ENCODE data around the gene SSBP1.

SSBP1 gene

GRCh38 chr7:141698247-141699015, 39.7 kb upstream of the SSBP1 start:
- TF ChIP-seq POLR2AphosphoS5 (IDR thresholded peaks at IDR 0.05; ENCODE audit: low read depth, low read length) (no peak), TAF1 (IDR thresholded peaks at IDR 0.05; ENCODE audit: low read depth, low read length) (no peak), POLR2A (IDR thresholded peaks at IDR 0.05; ENCODE audit: low read depth, low read length) (no peak), PAX5 (IDR thresholded peaks at IDR 0.05; ENCODE audit: insufficient read depth, low read length, severe bottlenecking) (no peak), POU2F2 (IDR thresholded peaks at IDR 0.05; ENCODE audit: low read depth, low read length) (no peak), SPI1 (IDR thresholded peaks at IDR 0.05; ENCODE audit: low read depth, low read length) (no peak)
- peak; percentile 50 for FAIRE-seq
- DNase-seq (ENCODE audit: insufficient read length, low spot score) = no peak

- TF ChIP-seq TAF1 (IDR thresholded peaks at IDR 0.05; ENCODE audit: low read depth, low read length) (no peak), POLR2A (IDR thresholded peaks at IDR 0.05; ENCODE audit: low read depth, low read length) (no peak), POLR2AphosphoS5 (IDR thresholded peaks at IDR 0.05; ENCODE audit: low read depth, low read length) (no peak), POU2F2 (IDR thresholded peaks at IDR 0.05; ENCODE audit: low read depth, low read length) (no peak), SPI1 (IDR thresholded peaks at IDR 0.05; ENCODE audit: low read depth, low read length) (no peak), PAX5 (IDR thresholded peaks at IDR 0.05; ENCODE audit: insufficient read depth, low read length, severe bottlenecking) (no peak)
- FAIRE-seq (no peak), DNase-seq (ENCODE audit: insufficient read length, low spot score) (no peak)
Measured at GRCh38 chr7:141699860-141700259, 38.3 kb upstream of the SSBP1 start.

- TF ChIP-seq SPI1 (IDR thresholded peaks at IDR 0.05; ENCODE audit: low read depth, low read length) = no peak
- TF ChIP-seq POLR2AphosphoS5 (IDR thresholded peaks at IDR 0.05; ENCODE audit: low read depth, low read length) = no peak
- no peak for TF ChIP-seq PAX5 (IDR thresholded peaks at IDR 0.05; ENCODE audit: insufficient read depth, low read length, severe bottlenecking)
- TF ChIP-seq TAF1 (IDR thresholded peaks at IDR 0.05; ENCODE audit: low read depth, low read length) = no peak
- no peak for TF ChIP-seq POLR2A (IDR thresholded peaks at IDR 0.05; ENCODE audit: low read depth, low read length)
- no peak for TF ChIP-seq POU2F2 (IDR thresholded peaks at IDR 0.05; ENCODE audit: low read depth, low read length)
- FAIRE-seq (peak; percentile 61), DNase-seq (ENCODE audit: insufficient read length, low spot score) (no peak)
Measured at GRCh38 chr7:141700296-141700847, 37.8 kb upstream of the SSBP1 start.

GRCh38 chr7:141700848-141701371, 37.2 kb upstream of the SSBP1 start:
- DNase-seq (ENCODE audit: insufficient read length, low spot score) (no peak), FAIRE-seq (no peak)
- TF ChIP-seq POLR2A (IDR thresholded peaks at IDR 0.05; ENCODE audit: low read depth, low read length) (no peak), PAX5 (IDR thresholded peaks at IDR 0.05; ENCODE audit: insufficient read depth, low read length, severe bottlenecking) (no peak), TAF1 (IDR thresholded peaks at IDR 0.05; ENCODE audit: low read depth, low read length) (no peak), POU2F2 (IDR thresholded peaks at IDR 0.05; ENCODE audit: low read depth, low read length) (no peak), POLR2AphosphoS5 (IDR thresholded peaks at IDR 0.05; ENCODE audit: low read depth, low read length) (no peak), SPI1 (IDR thresholded peaks at IDR 0.05; ENCODE audit: low read depth, low read length) (no peak)

GRCh38 chr7:141701489-141702046, 36.6 kb upstream of the SSBP1 start:
- FAIRE-seq (peak; percentile 89), DNase-seq (ENCODE audit: insufficient read length, low spot score) (peak; percentile 70)
- TF ChIP-seq TAF1 (IDR thresholded peaks at IDR 0.05; ENCODE audit: low read depth, low read length) (peak; percentile 35; the same call in 1 of the 2 replicates), POLR2A (IDR thresholded peaks at IDR 0.05; ENCODE audit: low read depth, low read length) (peak; percentile 45; the same call in 1 of the 2 replicates), POLR2AphosphoS5 (IDR thresholded peaks at IDR 0.05; ENCODE audit: low read depth, low read length) (no peak), SPI1 (IDR thresholded peaks at IDR 0.05; ENCODE audit: low read depth, low read length) (no peak), POU2F2 (IDR thresholded peaks at IDR 0.05; ENCODE audit: low read depth, low read length) (no peak), PAX5 (IDR thresholded peaks at IDR 0.05; ENCODE audit: insufficient read depth, low read length, severe bottlenecking) (no peak)

- peak; percentile 78 for FAIRE-seq
- TF ChIP-seq POLR2A (IDR thresholded peaks at IDR 0.05; ENCODE audit: low read depth, low read length) = no peak
- no peak for TF ChIP-seq TAF1 (IDR thresholded peaks at IDR 0.05; ENCODE audit: low read depth, low read length)
- no peak for TF ChIP-seq POU2F2 (IDR thresholded peaks at IDR 0.05; ENCODE audit: low read depth, low read length)
- no peak for TF ChIP-seq POLR2AphosphoS5 (IDR thresholded peaks at IDR 0.05; ENCODE audit: low read depth, low read length)
- TF ChIP-seq PAX5 (IDR thresholded peaks at IDR 0.05; ENCODE audit: insufficient read depth, low read length, severe bottlenecking) = no peak
- TF ChIP-seq SPI1 (IDR thresholded peaks at IDR 0.05; ENCODE audit: low read depth, low read length) = no peak
Measured at GRCh38 chr7:141702047-141702567, 36.1 kb upstream of the SSBP1 start, which contains the start of gene DENND11. TSS of gene DENND11 (minus strand) at chr7:141702166. CDS start at chr7:141702153, 13 bp downstream.

GRCh38 chr7:141702892-141703291, 35.3 kb upstream of the SSBP1 start:
- no peak for FAIRE-seq
- no peak for DNase-seq (ENCODE audit: insufficient read length, low spot score)
- TF ChIP-seq PAX5 (IDR thresholded peaks at IDR 0.05; ENCODE audit: insufficient read depth, low read length, severe bottlenecking) = no peak
- no peak for TF ChIP-seq POLR2AphosphoS5 (IDR thresholded peaks at IDR 0.05; ENCODE audit: low read depth, low read length)
- no peak for TF ChIP-seq SPI1 (IDR thresholded peaks at IDR 0.05; ENCODE audit: low read depth, low read length)

More at GRCh38 chr7:141702047-141702567, 36.1 kb upstream of the SSBP1 start, which contains the start of gene DENND11:
- DNase-seq (ENCODE audit: insufficient read length, low spot score) = peak; percentile 64

GRCh38 chr7:141704112-141704511, 34.0 kb upstream of the SSBP1 start:
- FAIRE-seq = no peak

GRCh38 chr7:141704741-141705140, 33.4 kb upstream of the SSBP1 start:
- TF ChIP-seq TAF1 (IDR thresholded peaks at IDR 0.05; ENCODE audit: low read depth, low read length) (no peak), POLR2A (IDR thresholded peaks at IDR 0.05; ENCODE audit: low read depth, low read length) (no peak), SPI1 (IDR thresholded peaks at IDR 0.05; ENCODE audit: low read depth, low read length) (no peak), POU2F2 (IDR thresholded peaks at IDR 0.05; ENCODE audit: low read depth, low read length) (no peak)
- FAIRE-seq (no peak), DNase-seq (ENCODE audit: insufficient read length, low spot score) (no peak)

More at GRCh38 chr7:141704112-141704511, 34.0 kb upstream of the SSBP1 start:
- no peak for DNase-seq (ENCODE audit: insufficient read length, low spot score)
- TF ChIP-seq POU2F2 (IDR thresholded peaks at IDR 0.05; ENCODE audit: low read depth, low read length) (no peak), SPI1 (IDR thresholded peaks at IDR 0.05; ENCODE audit: low read depth, low read length) (no peak), POLR2AphosphoS5 (IDR thresholded peaks at IDR 0.05; ENCODE audit: low read depth, low read length) (no peak), TAF1 (IDR thresholded peaks at IDR 0.05; ENCODE audit: low read depth, low read length) (no peak), POLR2A (IDR thresholded peaks at IDR 0.05; ENCODE audit: low read depth, low read length) (no peak)

Data from GM12891 (cell line).